GM21528 (cell line): ENCODE data around the gene TTYH2.

Experiments
- ATAC-seq: cut with Tn5 transposase; IDR thresholded peaks from one replicate; pipeline ENCODE4 v1.9.1; 2021; ENCODE audit warnings: mild to moderate bottlenecking, moderate library complexity; ENCODE audit not compliant: unreplicated experiment, low FRiP score

Gene TTYH2

DNA sequence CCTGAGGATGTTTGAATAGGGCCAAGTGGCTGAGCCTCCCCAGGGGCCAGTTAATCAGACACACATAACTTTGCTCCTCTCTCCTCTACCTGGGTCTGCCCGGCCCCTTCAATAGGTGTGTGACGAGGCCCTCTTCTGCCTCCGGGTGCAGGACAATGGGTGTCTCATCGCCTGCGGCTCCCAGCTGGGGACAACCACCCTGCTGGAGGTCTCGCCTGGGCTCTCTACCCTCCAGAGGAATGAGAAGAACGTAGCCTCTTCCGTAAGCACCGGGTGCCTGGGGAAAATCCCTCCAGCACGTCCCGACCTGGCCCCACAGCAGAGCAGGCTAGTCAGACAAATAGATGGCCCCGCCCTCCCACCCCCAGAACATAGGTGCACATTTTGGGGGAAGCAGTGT, 96.5 kb downstream of the TTYH2 start:
- ATAC-seq, result no peak
